ENCODE results near the gene TIGD3. TPM values are rescaled to one million over a fixed set of nuclear protein-coding genes. Genes with fewer than 3 reads are reported as not detected.

Gene TIGD3
- total and polyA plus RNA-seq, 2 experiments from 2014 or later: 1.2 to 3.0 TPM

- H3K27ac Mint-ChIP-seq: 0 out of 2 replicates have a peak overlapping the region, but pooled peaks have one; percentile 8
- Histone ChIP-seq H3K4me3 (no peak overlapping the region), H3K9me2 (ENCODE audit: insufficient read depth) (no peaks in the 10 kb centered on the region), H3K36me3 (ENCODE audit: insufficient read depth) (no peaks in the 10 kb centered on the region), H3K79me2 (replicated peaks; ENCODE audit: insufficient read depth) (no peaks in the 10 kb centered on the region), H4K20me1 (replicated peaks; ENCODE audit: insufficient read depth) (no peaks in the 10 kb centered on the region), H3K27ac (ENCODE audit: low read depth) (peak overlapping the region; percentile 26; the same call in 1 of the 2 replicates), H3K27me3 (ENCODE audit: insufficient read depth) (no peaks in the 10 kb centered on the region), H3K4me2 (no peak overlapping the region), H2AFZ (no peak overlapping the region), H3K4me1 (ENCODE audit: insufficient read depth) (peaks cover 10% of the 10 kb centered on the region; the same call in 1 of the 2 replicates), H3F3A (replicated peaks; ENCODE audit: low read depth) (0 out of 2 replicates have a peak, but pooled peaks cover 6% of the 10 kb centered on the region)
- H3K4me3 Mint-ChIP-seq: no peak overlapping the region; the same call in 2 of the 3 replicates
- TF ChIP-seq, protein P1, sequence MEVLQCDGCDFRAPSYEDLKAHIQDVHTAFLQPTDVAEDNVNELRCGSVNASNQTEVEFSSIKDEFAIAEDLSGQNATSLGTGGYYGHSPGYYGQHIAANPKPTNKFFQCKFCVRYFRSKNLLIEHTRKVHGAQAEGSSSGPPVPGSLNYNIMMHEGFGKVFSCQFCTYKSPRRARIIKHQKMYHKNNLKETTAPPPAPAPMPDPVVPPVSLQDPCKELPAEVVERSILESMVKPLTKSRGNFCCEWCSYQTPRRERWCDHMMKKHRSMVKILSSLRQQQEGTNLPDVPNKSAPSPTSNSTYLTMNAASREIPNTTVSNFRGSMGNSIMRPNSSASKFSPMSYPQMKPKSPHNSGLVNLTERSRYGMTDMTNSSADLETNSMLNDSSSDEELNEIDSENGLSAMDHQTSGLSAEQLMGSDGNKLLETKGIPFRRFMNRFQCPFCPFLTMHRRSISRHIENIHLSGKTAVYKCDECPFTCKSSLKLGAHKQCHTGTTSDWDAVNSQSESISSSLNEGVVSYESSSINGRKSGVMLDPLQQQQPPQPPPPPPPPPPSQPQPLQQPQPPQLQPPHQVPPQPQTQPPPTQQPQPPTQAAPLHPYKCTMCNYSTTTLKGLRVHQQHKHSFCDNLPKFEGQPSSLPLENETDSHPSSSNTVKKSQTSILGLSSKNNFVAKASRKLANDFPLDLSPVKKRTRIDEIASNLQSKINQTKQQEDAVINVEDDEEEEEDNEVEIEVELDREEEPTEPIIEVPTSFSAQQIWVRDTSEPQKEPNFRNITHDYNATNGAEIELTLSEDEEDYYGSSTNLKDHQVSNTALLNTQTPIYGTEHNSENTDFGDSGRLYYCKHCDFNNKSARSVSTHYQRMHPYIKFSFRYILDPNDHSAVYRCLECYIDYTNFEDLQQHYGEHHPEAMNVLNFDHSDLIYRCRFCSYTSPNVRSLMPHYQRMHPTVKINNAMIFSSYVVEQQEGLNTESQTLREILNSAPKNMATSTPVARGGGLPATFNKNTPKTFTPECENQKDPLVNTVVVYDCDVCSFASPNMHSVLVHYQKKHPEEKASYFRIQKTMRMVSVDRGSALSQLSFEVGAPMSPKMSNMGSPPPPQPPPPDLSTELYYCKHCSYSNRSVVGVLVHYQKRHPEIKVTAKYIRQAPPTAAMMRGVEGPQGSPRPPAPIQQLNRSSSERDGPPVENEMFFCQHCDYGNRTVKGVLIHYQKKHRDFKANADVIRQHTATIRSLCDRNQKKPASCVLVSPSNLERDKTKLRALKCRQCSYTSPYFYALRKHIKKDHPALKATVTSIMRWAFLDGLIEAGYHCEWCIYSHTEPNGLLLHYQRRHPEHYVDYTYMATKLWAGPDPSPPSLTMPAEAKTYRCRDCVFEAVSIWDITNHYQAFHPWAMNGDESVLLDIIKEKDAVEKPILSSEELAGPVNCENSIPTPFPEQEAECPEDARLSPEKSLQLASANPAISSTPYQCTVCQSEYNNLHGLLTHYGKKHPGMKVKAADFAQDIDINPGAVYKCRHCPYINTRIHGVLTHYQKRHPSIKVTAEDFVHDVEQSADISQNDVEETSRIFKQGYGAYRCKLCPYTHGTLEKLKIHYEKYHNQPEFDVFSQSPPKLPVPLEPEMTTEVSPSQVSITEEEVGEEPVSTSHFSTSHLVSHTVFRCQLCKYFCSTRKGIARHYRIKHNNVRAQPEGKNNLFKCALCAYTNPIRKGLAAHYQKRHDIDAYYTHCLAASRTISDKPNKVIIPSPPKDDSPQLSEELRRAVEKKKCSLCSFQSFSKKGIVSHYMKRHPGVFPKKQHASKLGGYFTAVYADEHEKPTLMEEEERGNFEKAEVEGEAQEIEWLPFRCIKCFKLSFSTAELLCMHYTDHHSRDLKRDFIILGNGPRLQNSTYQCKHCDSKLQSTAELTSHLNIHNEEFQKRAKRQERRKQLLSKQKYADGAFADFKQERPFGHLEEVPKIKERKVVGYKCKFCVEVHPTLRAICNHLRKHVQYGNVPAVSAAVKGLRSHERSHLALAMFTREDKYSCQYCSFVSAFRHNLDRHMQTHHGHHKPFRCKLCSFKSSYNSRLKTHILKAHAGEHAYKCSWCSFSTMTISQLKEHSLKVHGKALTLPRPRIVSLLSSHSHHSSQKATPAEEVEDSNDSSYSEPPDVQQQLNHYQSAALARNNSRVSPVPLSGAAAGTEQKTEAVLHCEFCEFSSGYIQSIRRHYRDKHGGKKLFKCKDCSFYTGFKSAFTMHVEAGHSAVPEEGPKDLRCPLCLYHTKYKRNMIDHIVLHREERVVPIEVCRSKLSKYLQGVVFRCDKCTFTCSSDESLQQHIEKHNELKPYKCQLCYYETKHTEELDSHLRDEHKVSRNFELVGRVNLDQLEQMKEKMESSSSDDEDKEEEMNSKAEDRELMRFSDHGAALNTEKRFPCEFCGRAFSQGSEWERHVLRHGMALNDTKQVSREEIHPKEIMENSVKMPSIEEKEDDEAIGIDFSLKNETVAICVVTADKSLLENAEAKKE (CRISPR knock-in tag; IDR thresholded peaks at IDR 0.05): no peak
- TF ChIP-seq CTCF (conservative IDR thresholded peaks at IDR 0.05; ENCODE audit: low read depth in 2 of 2) (0 out of 4 replicates have a peak, but pooled peaks have one; percentile 0 to 17), EZH2 (IDR thresholded peaks at IDR 0.05; ENCODE audit: low read depth, unreplicated experiment) (no peak), ZNF331 (CRISPR knock-in tag; IDR thresholded peaks at IDR 0.05; ENCODE audit: low read depth) (no peak)
- no peaks in the 10 kb centered on the region for H3K9me3 Mint-ChIP-seq
- DNase-seq (ENCODE audit: low spot score): peak; percentile 62
- H3K4me1 Mint-ChIP-seq: peaks cover 19% of the 10 kb centered on the region
- H3K36me3 Mint-ChIP-seq (ENCODE audit: low read depth): no peaks in the 10 kb centered on the region; the same call in 2 of the 3 replicates
- H3K27me3 Mint-ChIP-seq (ENCODE audit: insufficient read depth, low read depth, poor library complexity): peaks cover 5% of the 10 kb centered on the region
- ATAC-seq: peak; percentile 48
These were observed 36.4 kb downstream of the TIGD3 start for GRCh38 chr11:65390996-65391395.

Data from GM23338 (cell line).